ENCODE results near the gene LRRC10.

The LRRC10 gene, protein sequence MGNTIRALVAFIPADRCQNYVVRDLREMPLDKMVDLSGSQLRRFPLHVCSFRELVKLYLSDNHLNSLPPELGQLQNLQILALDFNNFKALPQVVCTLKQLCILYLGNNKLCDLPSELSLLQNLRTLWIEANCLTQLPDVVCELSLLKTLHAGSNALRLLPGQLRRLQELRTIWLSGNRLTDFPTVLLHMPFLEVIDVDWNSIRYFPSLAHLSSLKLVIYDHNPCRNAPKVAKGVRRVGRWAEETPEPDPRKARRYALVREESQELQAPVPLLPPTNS
- 0 to 0.22 reads per million in 2 donors for total RNA-seq

DNA sequence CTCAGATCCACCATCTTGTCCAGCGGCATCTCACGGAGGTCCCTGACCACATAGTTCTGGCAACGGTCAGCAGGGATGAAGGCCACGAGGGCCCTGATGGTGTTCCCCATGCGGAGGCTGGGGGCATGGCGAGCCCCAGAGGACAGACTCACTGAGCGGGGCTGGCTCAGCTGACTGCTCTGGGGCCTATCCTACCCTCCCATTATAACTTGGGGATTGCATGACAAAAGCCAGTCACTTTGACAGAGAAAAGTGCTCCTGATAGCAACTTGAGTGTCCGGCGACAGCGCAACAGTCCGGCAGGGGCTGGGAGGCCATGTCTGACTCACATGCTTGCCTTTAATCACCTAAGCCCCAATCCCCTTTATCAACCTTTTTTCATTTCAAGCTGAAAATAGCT, at the start of gene LRRC10:
TSS of gene LRRC10 (minus strand) at position 179 of the 400 bp plus-strand sequence. CDS start at position 110, 69 bp downstream.
- DNase-seq: no peak

DNA sequence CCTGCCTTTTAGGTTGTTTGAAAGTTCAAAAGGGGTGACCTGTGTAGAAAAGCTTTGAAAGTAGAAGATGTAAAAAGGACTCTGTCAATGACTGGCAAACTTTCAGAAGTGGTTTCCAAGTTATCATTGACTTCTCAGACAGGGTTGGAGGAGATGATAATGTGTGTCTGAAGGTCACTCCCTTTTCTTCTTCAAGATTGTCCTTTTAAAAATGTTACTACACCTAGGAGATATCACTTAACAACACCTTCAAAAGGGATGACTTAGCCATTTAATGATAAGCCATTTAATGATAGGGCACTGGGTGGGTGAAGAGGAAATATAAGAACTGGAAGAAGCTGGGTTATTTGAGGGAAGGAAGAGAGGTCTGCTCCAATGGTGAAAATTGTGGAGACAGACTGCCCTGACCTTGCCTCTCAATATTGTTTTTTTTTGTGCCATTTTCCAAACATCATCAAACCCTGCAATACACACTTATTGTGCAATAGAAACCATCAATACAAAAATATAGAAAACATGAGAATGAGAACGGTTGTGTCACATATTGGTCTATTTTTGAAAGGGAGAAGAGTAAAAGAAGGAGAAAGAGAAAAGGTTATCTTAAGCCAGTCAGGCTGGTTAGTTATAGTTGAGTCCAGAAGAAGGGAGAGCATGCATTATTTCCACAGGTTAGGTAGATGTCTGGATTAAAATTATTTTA, 49.6 kb upstream of the LRRC10 start:
- DNase-seq: no peak

GRCh38 chr12:69658203-69658602, 47.5 kb upstream of the LRRC10 start:
- no peak for DNase-seq

DNA sequence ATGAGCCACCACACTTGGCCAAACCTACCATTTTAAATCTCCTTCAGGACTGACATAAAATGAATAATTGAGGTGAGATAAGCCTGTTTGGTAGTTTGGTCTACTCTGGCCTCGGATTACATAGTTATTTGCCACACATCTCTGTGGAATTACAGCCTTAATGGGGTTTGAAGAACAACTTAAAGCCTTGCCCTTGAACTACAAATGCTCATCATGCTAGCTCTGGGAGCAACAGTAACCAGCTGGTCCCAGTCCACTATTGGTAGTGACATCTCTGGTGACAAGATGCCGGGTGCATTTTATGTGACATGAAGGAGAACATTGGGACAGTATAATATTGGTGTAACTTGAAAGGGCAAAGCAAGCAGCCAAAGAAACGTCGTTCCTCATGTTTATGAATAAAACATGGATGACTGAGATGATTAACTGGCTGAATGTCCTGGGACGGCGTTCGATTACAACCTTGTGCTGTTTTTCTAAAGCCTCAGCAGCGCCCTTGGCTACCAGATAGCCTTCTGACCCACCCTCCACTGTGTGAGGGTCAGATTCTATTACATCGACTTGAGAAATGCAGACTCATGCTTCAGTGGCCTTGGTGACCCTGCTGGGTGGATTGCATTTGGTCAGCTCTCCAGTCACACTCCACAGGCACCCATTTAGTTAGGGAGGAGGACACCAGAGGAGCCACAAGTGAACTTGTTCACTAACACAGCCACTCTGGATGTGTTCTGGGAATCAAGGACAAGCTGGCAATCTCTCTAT, 46.9 kb upstream of the LRRC10 start:
- no peak for DNase-seq

DNA sequence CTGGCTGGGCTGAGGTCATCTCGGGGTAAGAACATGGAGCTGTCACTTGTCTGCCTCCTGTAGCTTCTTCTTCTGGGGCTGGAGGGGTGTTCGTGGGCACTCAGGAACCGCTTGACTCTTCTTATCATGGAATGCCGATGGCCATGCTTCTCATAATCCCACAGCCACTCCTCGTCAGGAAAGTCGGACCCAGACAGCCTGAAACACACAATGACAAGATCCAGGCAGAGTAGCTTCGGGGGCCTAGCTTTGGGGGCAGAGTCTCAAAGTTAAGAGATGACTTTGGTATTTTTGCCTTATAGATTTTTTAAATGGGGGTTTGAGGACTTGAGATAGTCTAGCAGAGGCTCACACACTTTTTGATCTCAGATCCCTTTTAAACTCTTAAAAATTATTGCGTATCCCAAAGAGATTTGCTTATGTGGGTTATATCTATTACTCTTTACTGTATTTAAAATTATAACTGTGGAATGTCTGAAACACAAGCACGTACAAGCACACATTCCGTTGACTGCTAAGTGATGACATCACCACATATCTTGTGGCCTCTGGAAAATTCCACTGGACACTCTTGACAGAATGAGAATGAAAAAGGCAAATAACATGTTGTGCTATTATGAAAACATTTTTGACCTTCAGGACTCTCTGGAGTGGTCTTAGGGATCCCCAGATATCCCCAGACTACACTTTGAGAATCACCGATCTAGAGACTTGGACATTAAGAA, 45.1 kb upstream of the LRRC10 start:
- no peak for DNase-seq

DNA sequence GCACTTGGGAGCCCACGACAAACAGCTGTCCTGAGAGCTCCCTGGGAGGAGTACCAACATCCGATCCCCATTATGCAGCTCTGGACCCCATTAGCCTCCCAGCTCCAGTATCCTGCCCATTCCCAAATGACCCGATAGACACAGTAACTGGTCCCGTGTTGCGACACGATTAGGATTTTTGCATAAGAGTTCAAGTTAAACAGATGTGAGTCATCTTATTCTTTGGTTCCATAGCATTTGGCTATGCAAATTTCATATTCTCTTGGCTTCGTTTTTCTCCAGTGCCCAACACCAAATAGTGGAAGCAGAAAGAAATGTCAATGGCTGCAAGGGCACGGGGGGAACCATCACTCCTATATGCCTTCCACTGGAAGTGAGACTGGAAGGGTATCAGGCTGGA, 43.0 kb upstream of the LRRC10 start:
- no peak for DNase-seq

- DNase-seq: no peak
These were observed 41.2 kb upstream of the LRRC10 start for GRCh38 chr12:69651922-69652321.

- DNase-seq: no peak
These were observed 38.8 kb upstream of the LRRC10 start for GRCh38 chr12:69649529-69649928.

GRCh38 chr12:69648476-69648875, 37.8 kb upstream of the LRRC10 start:
- no peak for DNase-seq

- no peak for DNase-seq
These were observed 36.5 kb upstream of the LRRC10 start for GRCh38 chr12:69647178-69647577.

- no peak for DNase-seq
These were observed 34.3 kb upstream of the LRRC10 start for GRCh38 chr12:69645031-69645430.

- DNase-seq: no peak
These were observed 33.8 kb upstream of the LRRC10 start for GRCh38 chr12:69644511-69644910.

- DNase-seq: no peak
These were observed 31.8 kb upstream of the LRRC10 start for GRCh38 chr12:69642531-69642930.

DNA sequence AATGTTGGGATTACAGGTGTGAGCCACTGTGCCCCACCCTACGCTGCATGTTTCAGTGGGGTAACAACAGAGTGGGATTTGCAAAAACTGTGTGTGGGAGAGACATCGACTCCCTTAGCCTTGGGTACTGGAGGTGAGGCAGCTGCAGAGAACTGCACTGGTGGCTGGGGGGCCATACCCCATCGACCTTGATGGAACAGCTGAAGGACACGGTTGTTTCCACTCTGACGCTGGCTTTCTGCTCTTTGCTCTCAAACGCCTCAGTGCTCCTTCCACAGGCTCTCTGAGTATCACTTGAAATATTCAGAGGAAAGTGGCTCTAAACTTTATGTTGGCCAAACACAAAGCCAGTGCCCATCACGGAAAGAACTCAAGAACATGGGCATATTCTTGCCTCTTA, 30.8 kb upstream of the LRRC10 start:
- no peak for DNase-seq

DNA sequence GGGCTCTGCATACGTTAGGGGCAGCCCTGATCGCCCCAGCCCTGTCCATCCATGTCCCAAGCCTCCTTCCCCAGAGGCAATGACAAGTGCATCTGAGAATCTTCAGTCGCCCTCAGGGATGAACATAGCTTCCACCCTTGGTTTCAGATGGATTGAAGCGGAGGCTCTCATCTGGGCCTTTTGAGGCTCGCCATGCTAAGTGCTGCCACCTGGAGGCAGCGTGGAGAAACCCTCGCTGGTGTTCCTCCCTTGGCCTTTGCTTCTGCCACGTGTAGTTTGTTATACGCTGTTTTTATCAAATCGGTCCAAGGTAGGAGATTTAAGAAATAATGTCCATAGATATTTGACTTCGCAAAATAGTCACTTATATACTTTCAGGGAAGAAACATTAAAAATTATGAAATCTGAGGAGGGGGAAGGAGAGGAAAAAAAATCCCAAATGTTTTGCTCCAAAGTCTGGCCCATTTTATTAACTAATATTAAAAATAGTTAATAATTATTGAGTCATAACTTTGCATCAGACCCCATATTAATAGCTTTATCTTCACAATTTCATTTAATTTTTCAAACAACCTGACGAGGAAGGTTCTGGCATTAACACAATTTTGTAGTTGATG, 28.8 kb upstream of the LRRC10 start:
- DNase-seq: no peak

DNA sequence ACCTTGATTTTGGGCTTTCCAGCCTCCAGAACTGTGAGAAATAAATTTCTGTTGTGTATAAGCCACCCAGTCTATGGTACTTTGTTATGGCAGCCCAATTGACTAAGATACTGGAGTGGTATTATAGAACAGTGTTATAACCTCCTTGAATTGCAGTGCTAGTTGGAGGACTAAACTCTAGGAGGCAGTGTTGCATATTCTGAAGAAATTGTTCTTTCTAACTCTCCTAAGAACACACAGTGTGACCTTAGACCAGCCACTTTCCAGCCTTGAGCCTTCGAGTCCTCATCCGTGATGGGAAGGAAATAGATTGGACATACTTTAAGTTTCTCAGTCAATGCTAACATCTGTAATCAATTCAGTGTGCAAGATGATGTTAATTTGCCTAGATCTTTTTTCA, 22.4 kb upstream of the LRRC10 start:
- no peak for DNase-seq

DNA sequence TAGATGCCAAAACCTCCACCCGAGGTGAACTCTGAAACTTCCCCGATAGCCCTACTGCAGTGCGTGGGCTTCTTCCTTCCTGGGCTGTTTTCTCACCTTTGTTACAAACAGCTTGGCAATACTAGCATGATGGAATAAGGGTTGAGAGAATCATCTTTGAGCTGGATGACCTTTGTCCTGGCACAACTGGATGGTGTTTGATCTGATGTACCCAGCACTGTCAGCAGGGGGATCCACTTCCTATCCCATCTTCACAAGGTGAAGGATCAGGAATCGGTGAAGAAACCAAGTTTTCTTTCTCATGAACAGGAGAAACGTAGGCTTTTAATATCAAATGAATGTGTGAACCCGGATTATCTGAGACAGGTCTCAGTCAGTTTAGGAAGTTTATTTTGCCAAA, 19.5 kb upstream of the LRRC10 start:
- DNase-seq: no peak

DNA sequence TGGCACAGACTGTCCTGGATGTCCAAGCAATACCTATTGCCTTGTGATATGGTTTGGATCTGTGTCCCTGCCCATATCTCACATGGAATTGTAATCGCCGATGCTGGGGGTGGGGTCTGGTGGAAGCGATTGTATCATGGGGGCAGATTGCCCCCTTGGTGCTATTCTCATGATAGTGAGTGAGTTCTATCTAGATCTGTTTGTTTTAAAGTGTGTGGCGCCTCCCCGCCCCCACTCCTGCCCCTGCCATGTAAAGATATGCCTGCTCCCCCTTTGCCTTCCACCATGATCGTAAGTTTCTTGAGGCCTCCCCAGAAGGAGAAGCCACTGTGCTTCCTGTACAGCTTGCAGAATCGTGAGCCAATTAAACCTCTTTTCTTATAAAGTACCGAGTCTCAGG, 16.8 kb upstream of the LRRC10 start:
- no peak for DNase-seq

GRCh38 chr12:69623970-69624369, 13.3 kb upstream of the LRRC10 start:
- no peak for DNase-seq

GRCh38 chr12:69621551-69621950, 10.8 kb upstream of the LRRC10 start:
- no peak for DNase-seq

DNA sequence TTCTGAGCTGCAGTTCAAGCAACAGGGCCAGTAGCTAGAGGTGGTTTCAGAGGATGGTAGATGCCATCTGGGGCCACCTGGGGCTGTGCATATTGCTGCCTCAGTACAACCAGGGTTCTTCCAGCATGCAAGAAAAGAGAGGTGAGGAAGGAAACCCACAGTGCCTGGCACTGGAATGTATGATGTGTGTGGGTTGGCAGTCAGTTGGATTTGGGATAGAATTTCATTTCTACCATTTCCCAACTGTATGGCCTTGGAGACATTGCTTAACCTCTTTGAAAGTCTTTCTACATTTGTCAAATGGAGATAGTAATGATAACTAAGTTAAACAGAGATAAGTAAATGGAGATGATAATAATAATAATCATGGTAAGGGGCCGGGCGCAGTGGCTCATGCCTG, 10.2 kb upstream of the LRRC10 start:
- no peak for DNase-seq

DNA sequence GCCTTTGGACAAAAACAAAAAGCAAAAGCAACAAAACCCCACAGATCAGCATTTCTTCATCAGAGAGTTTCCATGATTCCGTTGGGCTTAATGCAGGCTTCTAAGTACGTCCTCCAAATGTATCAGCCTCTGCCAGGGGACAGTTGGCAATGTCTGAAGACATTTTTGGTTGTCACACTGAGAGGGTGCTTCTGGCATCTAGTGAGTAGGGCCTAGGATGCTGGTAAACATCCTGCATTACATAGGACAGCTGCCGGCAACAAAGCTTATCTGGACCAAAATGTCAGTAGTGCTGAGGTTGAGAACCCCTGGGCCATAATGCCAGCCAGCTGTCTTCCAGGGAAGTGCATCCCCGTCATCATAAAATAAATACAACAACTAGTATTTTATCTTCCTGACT, 9.4 kb upstream of the LRRC10 start:
- DNase-seq: no peak

DNA sequence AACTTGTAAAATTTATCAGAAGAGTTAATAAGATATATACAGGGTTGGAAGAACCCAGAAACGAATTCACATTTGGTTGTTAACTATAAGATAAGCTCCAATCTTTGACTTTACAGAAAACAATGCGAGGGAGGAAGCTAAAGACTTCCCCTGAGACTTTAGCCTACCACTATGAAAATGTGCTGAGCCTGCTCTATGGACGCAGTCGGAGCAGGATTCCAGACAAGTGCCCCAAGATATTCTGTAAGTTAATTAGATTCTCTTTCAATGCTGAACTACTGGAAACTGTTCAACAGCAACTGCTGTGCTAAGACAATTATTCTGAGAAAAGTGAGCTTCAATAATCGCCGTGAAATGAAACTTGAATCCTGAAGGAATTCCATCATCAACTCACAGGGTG, 8.3 kb upstream of the LRRC10 start:
- DNase-seq: no peak
